H9 (cell line): ENCODE data around the gene A2ML1. TPM values are rescaled to one million over a fixed set of nuclear protein-coding genes. Genes with fewer than 3 reads are reported as not detected.
A peak's percentile ranks its signal among the peaks of the same experiment; 100 is the strongest.

Source experiments
- DNase-seq: peaks from one replicate; pipeline ENCODE4 v3.0.0-alpha.2; 2017
- H2AFZ ChIP-seq: one replicate; pipeline ENCODE4 v1.6.1; 2013; ENCODE audit warnings: mild to moderate bottlenecking, low read length, control low read depth, moderate library complexity
- H2AK5ac ChIP-seq: 2 replicates; pipeline ENCODE4 v1.6.1; 2013; ENCODE audit warnings: low read length, control low read depth, mixed read lengths; ENCODE audit not compliant: insufficient read length
- H2BK120ac ChIP-seq: one replicate; pipeline ENCODE4 v1.6.1; 2013; ENCODE audit warnings: low read depth, mild to moderate bottlenecking, low read length, control low read depth, inconsistent platforms; ENCODE audit not compliant: poor library complexity, severe bottlenecking
- H2BK12ac ChIP-seq: 2 replicates; pipeline ENCODE4 v1.6.1; 2013; ENCODE audit warnings: low read length, control low read depth, mixed read lengths, low read depth; ENCODE audit not compliant: insufficient read length
- H2BK15ac ChIP-seq: 2 replicates; pipeline ENCODE4 v1.6.1; 2013; ENCODE audit warnings: low read depth, low read length, control low read depth
- H2BK20ac ChIP-seq: one replicate; pipeline ENCODE4 v1.6.1; 2013; ENCODE audit warnings: low read depth, mild to moderate bottlenecking, low read length, control low read depth, inconsistent platforms; ENCODE audit not compliant: poor library complexity, severe bottlenecking
- H2BK5ac ChIP-seq: 2 replicates; pipeline ENCODE4 v1.6.1; 2013; ENCODE audit warnings: low read length, control low read depth, mixed read lengths; ENCODE audit not compliant: insufficient read length
- H3K14ac ChIP-seq: 2 replicates; pipeline ENCODE4 v1.6.1; 2013; ENCODE audit warnings: low read length, control low read depth; ENCODE audit not compliant: insufficient read depth
- H3K18ac ChIP-seq: 2 replicates; pipeline ENCODE4 v1.6.1; 2013; ENCODE audit warnings: low read depth, mild to moderate bottlenecking, mixed read lengths, low read length, control low read depth; ENCODE audit not compliant: insufficient read length
- H3K23ac ChIP-seq: 2 replicates; pipeline ENCODE4 v1.6.1; 2013; ENCODE audit warnings: low read length, control low read depth, mixed read lengths, low read depth; ENCODE audit not compliant: insufficient read length
- H3K23me2 ChIP-seq: 2 replicates; pipeline ENCODE4 v1.6.1; 2013; ENCODE audit warnings: low read depth, mild to moderate bottlenecking, mixed read lengths, low read length, control low read depth; ENCODE audit not compliant: insufficient read length, poor library complexity, severe bottlenecking
- H3K27ac ChIP-seq: 2 replicates; pipeline ENCODE4 v1.5.1; 2013; ENCODE audit warnings: low read length, control low read depth, mixed read lengths, low read depth; ENCODE audit not compliant: insufficient read length
- H3K27me3 ChIP-seq: 2 replicates; pipeline ENCODE4 v1.6.1; 2013; ENCODE audit warnings: low read length, control low read depth, inconsistent platforms; ENCODE audit not compliant: insufficient read depth
- H3K4ac ChIP-seq: 2 replicates; pipeline ENCODE4 v1.6.1; 2013; ENCODE audit warnings: low read depth, mild to moderate bottlenecking, control low read depth, inconsistent platforms, low read length, moderate library complexity
- H3K4me1 ChIP-seq: 2 replicates; pipeline ENCODE4 v1.6.1; 2013; ENCODE audit warnings: low read length, control low read depth, inconsistent platforms; ENCODE audit not compliant: insufficient read depth
- H3K4me2 ChIP-seq: 2 replicates; pipeline ENCODE4 v1.6.1; 2013; ENCODE audit warnings: low read length, control low read depth, mixed read lengths; ENCODE audit not compliant: insufficient read length, insufficient read depth
- H3K56ac ChIP-seq: 2 replicates; pipeline ENCODE4 v1.6.1; 2013; ENCODE audit warnings: low read depth, mild to moderate bottlenecking, mixed read lengths, low read length, control low read depth; ENCODE audit not compliant: insufficient read length
- H3K79me1 ChIP-seq: 2 replicates; pipeline ENCODE4 v1.6.1; 2013; ENCODE audit warnings: low read depth, mild to moderate bottlenecking, moderate library complexity, low read length, control low read depth, inconsistent platforms; ENCODE audit not compliant: insufficient read depth, poor library complexity, severe bottlenecking
- H3K79me2 ChIP-seq: 2 replicates; pipeline ENCODE4 v1.6.1; 2013; ENCODE audit warnings: low read length, control low read depth, inconsistent platforms; ENCODE audit not compliant: insufficient read depth
- H3K9ac ChIP-seq: 2 replicates; pipeline ENCODE4 v1.6.1; 2013; ENCODE audit warnings: low read length, control low read depth, mixed read lengths; ENCODE audit not compliant: insufficient read length; ENCODE audit errors: extremely low read depth
- H3K9me3 ChIP-seq: one replicate; pipeline ENCODE4 v1.6.1; 2013; ENCODE audit warnings: low read depth, low read length, inconsistent platforms; ENCODE audit not compliant: control insufficient read depth
- H3T11ph ChIP-seq: one replicate; pipeline ENCODE4 v1.6.1; 2013; ENCODE audit warnings: mild to moderate bottlenecking, low read length, control low read depth, inconsistent platforms
- H4K20me1 ChIP-seq: one replicate; pipeline ENCODE4 v1.6.1; 2013; ENCODE audit not compliant: control insufficient read depth, insufficient read length, insufficient read depth
- H4K5ac ChIP-seq: 2 replicates; pipeline ENCODE4 v1.6.1; 2013; ENCODE audit warnings: low read depth, mild to moderate bottlenecking, mixed read lengths, low read length, control low read depth; ENCODE audit not compliant: insufficient read length
- H4K8ac ChIP-seq: replicated peaks from 2 replicates; pipeline ENCODE4 v1.6.1; 2013; ENCODE audit warnings: low read length, control low read depth, mixed read lengths, low read depth; ENCODE audit not compliant: insufficient read length
- H4K91ac ChIP-seq: 2 replicates; pipeline ENCODE4 v1.6.1; 2013; ENCODE audit warnings: low read depth, mild to moderate bottlenecking, moderate library complexity, mixed read lengths, low read length, control low read depth; ENCODE audit not compliant: insufficient read length
- H3K27ac Mint-ChIP-seq, 3 experiments: 2 replicates in 2 of 3; 3 replicates in 1 of 3; pipeline ENCODE4 v1.8.0; 2020 to 2021; ENCODE audit warnings: mixed read lengths in 3 of 3, mild to moderate bottlenecking in 1 of 3, moderate library complexity in 1 of 3
- H3K27me3 Mint-ChIP-seq: 2 replicates; pipeline ENCODE4 v1.8.0; 2021; ENCODE audit warnings: low read depth, mild to moderate bottlenecking, moderate library complexity, mixed read lengths
- H3K36me3 Mint-ChIP-seq, 3 experiments: 2 replicates in 2 of 3; 3 replicates in 1 of 3; pipeline ENCODE4 v1.8.0; 2020 to 2021; ENCODE audit warnings: low read depth in 3 of 3, mixed read lengths in 3 of 3; ENCODE audit not compliant: insufficient read depth in 1 of 3
- H3K4me1 Mint-ChIP-seq, 2 experiments: 2 replicates each; pipeline ENCODE4 v1.8.0; 2020; ENCODE audit warnings: mixed read lengths in 2 of 2
- H3K4me3 Mint-ChIP-seq, 2 experiments: 2 replicates in 1 of 2; 3 replicates in 1 of 2; pipeline ENCODE4 v1.8.0; 2020 to 2021; ENCODE audit warnings: mild to moderate bottlenecking in 2 of 2, mixed read lengths in 2 of 2, moderate library complexity in 1 of 2
- H3K9me3 Mint-ChIP-seq, 2 experiments: 2 replicates in 1 of 2; 3 replicates in 1 of 2; pipeline ENCODE4 v1.8.0; 2020; ENCODE audit warnings: mild to moderate bottlenecking in 2 of 2, mixed read lengths in 2 of 2, moderate library complexity in 1 of 2
- WGBS: extraction: QIAGEN DNeasy Blood & Tissue Kit; methylation state at CpG from one replicate; pipeline ENCODE4 v1.1.7; 2013; ENCODE audit warnings: missing lambda C conversion rate, low lambda C conversion rate, mixed read lengths; ENCODE audit not compliant: insufficient read length; ENCODE audit errors: extremely low coverage; 5-methylcytosine and 5-hydroxymethylcytosine counted together
- total RNA-seq: library from RNA; stranded (reverse); gene quantifications from 2 replicates; pipeline ENCODE4 v1.2.1, GENCODE V29; 2021
- TF ChIP-seq, protein P1 (sequence below): fragments of 200-600 bp; sonication (generic); conservative IDR thresholded peaks from 3 replicates; pipeline ENCODE4 v1.8.0; 2021; ENCODE audit warnings: antibody characterized with exemption, mild to moderate bottlenecking

A2ML1 gene
- total RNA-seq, 1 experiment from 2014 or later, result 2.8 TPM

DNA sequence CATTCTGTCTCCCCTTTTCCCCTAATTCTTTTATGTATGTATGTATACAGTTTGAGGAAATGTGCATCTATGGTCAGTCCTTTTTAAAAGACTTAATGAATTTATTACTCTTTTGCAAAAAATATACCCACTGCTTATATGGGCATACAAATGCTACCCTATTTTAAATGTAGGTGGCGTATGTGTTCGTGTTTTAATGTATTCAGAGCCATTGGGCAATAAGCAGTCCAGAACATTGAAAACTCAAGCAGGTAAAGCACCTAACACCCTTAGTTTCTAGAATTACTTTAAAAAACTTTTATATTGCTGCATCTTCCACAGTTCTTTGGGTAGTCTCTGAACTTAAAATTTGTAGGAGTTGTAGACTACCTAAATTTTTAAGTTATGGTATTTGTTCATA, 42.6 kb upstream of the A2ML1 start:
- Histone ChIP-seq H2BK120ac (no peak overlapping the region), H4K20me1 (no peaks in the 10 kb centered on the region), H2BK12ac (no peak overlapping the region), H4K5ac (no peak overlapping the region), H3K18ac (no peak overlapping the region), H3K79me1 (no peaks in the 10 kb centered on the region), H3K9me3 (no peaks in the 10 kb centered on the region), H3K14ac (no peak overlapping the region), H2AK5ac (no peak overlapping the region), H3K23me2 (no peaks in the 10 kb centered on the region), H3K56ac (no peak overlapping the region), H3K4me2 (no peak overlapping the region), H3K27me3 (no peaks in the 10 kb centered on the region), H3K23ac (no peak overlapping the region), H2BK20ac (no peak overlapping the region), H3T11ph (no peak overlapping the region), H3K4me1 (no peaks in the 10 kb centered on the region), H3K4ac (no peak overlapping the region), H2BK5ac (no peak overlapping the region), H3K27ac (no peak overlapping the region), H2AFZ (no peak overlapping the region), H4K8ac (no peak overlapping the region), H3K9ac (no peak overlapping the region), H3K79me2 (no peaks in the 10 kb centered on the region), H2BK15ac (no peak overlapping the region), H4K91ac (no peak overlapping the region)
- H3K9me3 Mint-ChIP-seq, result no peaks in the 10 kb centered on the region
- H3K4me1 Mint-ChIP-seq, result peaks cover 29% of the 10 kb centered on the region in 2 experiments
- WGBS, result no CpG with 5 or more reads among the region's 2 CpGs
- TF ChIP-seq, protein P1, sequence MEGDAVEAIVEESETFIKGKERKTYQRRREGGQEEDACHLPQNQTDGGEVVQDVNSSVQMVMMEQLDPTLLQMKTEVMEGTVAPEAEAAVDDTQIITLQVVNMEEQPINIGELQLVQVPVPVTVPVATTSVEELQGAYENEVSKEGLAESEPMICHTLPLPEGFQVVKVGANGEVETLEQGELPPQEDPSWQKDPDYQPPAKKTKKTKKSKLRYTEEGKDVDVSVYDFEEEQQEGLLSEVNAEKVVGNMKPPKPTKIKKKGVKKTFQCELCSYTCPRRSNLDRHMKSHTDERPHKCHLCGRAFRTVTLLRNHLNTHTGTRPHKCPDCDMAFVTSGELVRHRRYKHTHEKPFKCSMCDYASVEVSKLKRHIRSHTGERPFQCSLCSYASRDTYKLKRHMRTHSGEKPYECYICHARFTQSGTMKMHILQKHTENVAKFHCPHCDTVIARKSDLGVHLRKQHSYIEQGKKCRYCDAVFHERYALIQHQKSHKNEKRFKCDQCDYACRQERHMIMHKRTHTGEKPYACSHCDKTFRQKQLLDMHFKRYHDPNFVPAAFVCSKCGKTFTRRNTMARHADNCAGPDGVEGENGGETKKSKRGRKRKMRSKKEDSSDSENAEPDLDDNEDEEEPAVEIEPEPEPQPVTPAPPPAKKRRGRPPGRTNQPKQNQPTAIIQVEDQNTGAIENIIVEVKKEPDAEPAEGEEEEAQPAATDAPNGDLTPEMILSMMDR, result no peak; the same call in 2 of the 3 replicates
- H3K27me3 Mint-ChIP-seq, result no peaks in the 10 kb centered on the region
- no peak overlapping the region for H3K4me3 Mint-ChIP-seq
- H3K36me3 Mint-ChIP-seq, result peaks cover 15 to 46% (median 37%) of the 10 kb centered on the region in 3 experiments
- H3K27ac Mint-ChIP-seq, result peak overlapping the region in 2 of 3 experiments; percentile 64 to 65; a peak in 4 of 7 replicates
- no peak for DNase-seq
